Keratinocyte (primary cell): ENCODE results near the gene MKRN2. TPM values are rescaled to one million over a fixed set of nuclear protein-coding genes. Genes with fewer than 3 reads are reported as not detected.
A peak's percentile ranks its signal among the peaks of the same experiment; 100 is the strongest.

ENCODE experiments used
- DNase-seq: peaks from one replicate; pipeline ENCODE4 v3.0.0-alpha.2; 2011; ENCODE audit warnings: low read depth, missing footprints, low spot score
- FAIRE-seq: peaks from 2 replicates; lab custom pipeline; 2011; peaks lifted over from hg19 to GRCh38; lab: Jason Lieb, UNC
- H2AFZ ChIP-seq: 2 replicates; pipeline ENCODE4 v1.6.0; 2012; ENCODE audit warnings: low read length, control low read depth, inconsistent platforms; ENCODE audit not compliant: control insufficient read depth
- H3K27ac ChIP-seq: 2 replicates; pipeline ENCODE4 v1.5.1; 2011; ENCODE audit warnings: low read length; ENCODE audit not compliant: control insufficient read depth, insufficient read depth
- H3K27me3 ChIP-seq: 3 replicates; pipeline ENCODE4 v1.6.0; 2011; ENCODE audit warnings: low read length; ENCODE audit not compliant: control insufficient read depth, insufficient read depth; ENCODE audit errors: extremely low read depth
- H3K36me3 ChIP-seq, 2 experiments: 2 replicates in 1 of 2; 3 replicates in 1 of 2; pipeline ENCODE4 v1.5.1; 2011; ENCODE audit warnings: low read length in 2 of 2, mild to moderate bottlenecking in 1 of 2; ENCODE audit not compliant: control insufficient read depth in 2 of 2, insufficient read depth in 2 of 2; ENCODE audit errors: extremely low read depth in 1 of 2
- H3K4me1 ChIP-seq: 3 replicates; pipeline ENCODE4 v1.5.1; 2011; ENCODE audit warnings: low read length; ENCODE audit not compliant: control insufficient read depth, insufficient read depth; ENCODE audit errors: extremely low read depth
- H3K4me2 ChIP-seq: 3 replicates; pipeline ENCODE4 v1.6.0; 2011; ENCODE audit warnings: low read depth, low read length; ENCODE audit not compliant: control insufficient read depth, insufficient read depth; ENCODE audit errors: extremely low read depth
- H3K4me3 ChIP-seq, 3 experiments: fragments of 200-600 bp in 1 of 3; sonication (generic) in 1 of 3; 2 replicates in 2 of 3; 3 replicates in 1 of 3; pipeline ENCODE4 v1.5.1; 2011 to 2016; ENCODE audit warnings: low read length in 3 of 3, mild to moderate bottlenecking in 3 of 3, control low read depth in 2 of 3, inconsistent platforms in 1 of 3, low read depth in 1 of 3, mixed read lengths in 1 of 3, mixed run types in 1 of 3, moderate library complexity in 1 of 3; ENCODE audit not compliant: control insufficient read depth in 2 of 3, insufficient read depth in 2 of 3; ENCODE audit errors: extremely low read depth in 1 of 3
- H3K79me2 ChIP-seq: 2 replicates; pipeline ENCODE4 v1.6.0; 2012; ENCODE audit warnings: low read length; ENCODE audit not compliant: control insufficient read depth, insufficient read depth
- H3K9ac ChIP-seq: 3 replicates; pipeline ENCODE4 v1.6.0; 2011; ENCODE audit warnings: low read length; ENCODE audit not compliant: control insufficient read depth, insufficient read depth; ENCODE audit errors: extremely low read depth
- H3K9me1 ChIP-seq: 3 replicates; pipeline ENCODE4 v1.6.0; 2011; ENCODE audit warnings: low read length; ENCODE audit not compliant: control insufficient read depth, insufficient read depth; ENCODE audit errors: extremely low read depth
- H3K9me3 ChIP-seq: 2 replicates; pipeline ENCODE4 v1.5.1; 2012; ENCODE audit warnings: low read depth, low read length; ENCODE audit not compliant: control insufficient read depth
- H4K20me1 ChIP-seq: 3 replicates; pipeline ENCODE4 v1.6.0; 2011; ENCODE audit warnings: low read length; ENCODE audit not compliant: control insufficient read depth, insufficient read depth; ENCODE audit errors: extremely low read depth
- CTCF ChIP-seq, 3 experiments: IDR thresholded peaks in 1 of 3; conservative IDR thresholded peaks in 1 of 3; optimal IDR thresholded peaks in 1 of 3; 2 replicates in 2 of 3; 3 replicates in 1 of 3; pipeline versions ENCODE3 to v1.5.1; 2011; ENCODE audit warnings: low read length in 3 of 3, mild to moderate bottlenecking in 3 of 3, moderate library complexity in 2 of 3, control low read depth in 1 of 3, inconsistent platforms in 1 of 3; ENCODE audit not compliant: insufficient read depth in 2 of 3; ENCODE audit errors: extremely low read depth in 1 of 3
- EZH2 ChIP-seq: IDR thresholded peaks from one replicate; pipeline ENCODE4 v1.6.1; 2012; ENCODE audit warnings: inconsistent platforms, mild to moderate bottlenecking, low read length, moderate library complexity
- dilution Hi-C: fragments of 300-500 bp; cut with MboI; formaldehyde crosslinking; loops from one replicate; pipeline ENCODE4 v1.7.0; 2020; ENCODE audit warnings: low sequenced_read_pairs; ENCODE audit not compliant: extremely low pct_ligation_motif_present
- polyA plus RNA-seq, 5 experiments: library from polyadenylated mRNA; depleted of rRNA in 3 of 5; stranded (reverse) in 3 of 5; stranded (forward) in 1 of 5; unstranded in 1 of 5; fragments of >200 nt; gene quantifications; 1 replicate in 1 of 5; 2 replicates in 3 of 5; 3 replicates in 1 of 5; pipeline versions ENCODE4 v1.2.1 to v1.2.3, GENCODE V29; 2011 to 2012; ENCODE audit warnings: missing spikeins in 2 of 5, low read depth in 1 of 5, low replicate concordance in 1 of 5

The MKRN2 gene
- polyA plus RNA-seq, 1 donor (not counting 4 experiments of a cell fraction or from before 2014, with no cell fraction given) = 31.8 TPM

GRCh38 chr3:12556314-12556689 lies 585 bp upstream of the MKRN2 start:
- Histone ChIP-seq H3K4me3 (peak overlapping the region; percentile 85 to 91 (median 90)), H4K20me1 (no peaks in the 10 kb centered on the region), H3K27ac (peak overlapping the region; percentile 87), H3K4me1 (peaks cover 19% of the 10 kb centered on the region), H3K36me3 (no peaks in the 10 kb centered on the region), H3K79me2 (peaks cover 44% of the 10 kb centered on the region), H3K27me3 (no peaks in the 10 kb centered on the region), H3K9me1 (no peaks in the 10 kb centered on the region), H2AFZ (peak overlapping the region; percentile 98), H3K4me2 (peak overlapping the region; percentile 99), H3K9ac (peak overlapping the region; percentile 94), H3K9me3 (no peaks in the 10 kb centered on the region)
- FAIRE-seq = no peak
- TF ChIP-seq EZH2 (no peak), CTCF (optimal IDR thresholded peaks at IDR 0.05 in 1 of 3, IDR thresholded peaks at IDR 0.05 in 1 of 3, conservative IDR thresholded peaks at IDR 0.05 in 1 of 3; ENCODE audit: extremely low read depth in 1 of 3, insufficient read depth in 2 of 3, low read length in 3 of 3) (no peak)
- no peak for DNase-seq
- dilution Hi-C loops = no loop called here

GRCh38 chr3:12557473-12558100 lies 700 bp downstream of the MKRN2 start:
- Histone ChIP-seq H3K4me2 (peak overlapping the region; percentile 88), H3K9me1 (no peaks in the 10 kb centered on the region), H4K20me1 (peaks cover 4% of the 10 kb centered on the region), H3K4me1 (peaks cover 19% of the 10 kb centered on the region), H3K9ac (peak overlapping the region; percentile 94), H2AFZ (peak overlapping the region; percentile 85), H3K36me3 (no peaks in the 10 kb centered on the region), H3K27ac (peak overlapping the region; percentile 87), H3K27me3 (no peaks in the 10 kb centered on the region), H3K79me2 (peaks cover 56% of the 10 kb centered on the region), H3K9me3 (no peaks in the 10 kb centered on the region), H3K4me3 (peak overlapping the region; percentile 80 to 91 (median 90))
- no peak for DNase-seq
- FAIRE-seq = no peak
- dilution Hi-C loops = no loop called here
- TF ChIP-seq EZH2 (no peak), CTCF (optimal IDR thresholded peaks at IDR 0.05 in 1 of 3, IDR thresholded peaks at IDR 0.05 in 1 of 3, conservative IDR thresholded peaks at IDR 0.05 in 1 of 3; ENCODE audit: extremely low read depth in 1 of 3, insufficient read depth in 2 of 3, low read length in 3 of 3) (no peak)
